RWPE1 (cell line): ENCODE results near the gene KIF6.

Source experiments
- CTCF ChIA-PET: fragments of 350-600 bp; sonication (Branson Sonifier 250); formaldehyde crosslinking; extraction: SDS; loops from one replicate; lab custom pipeline; 2021; lab: Yijun Ruan, JAX
- POLR2A ChIA-PET: fragments of 400-600 bp; formaldehyde crosslinking; extraction: SDS; loops from one replicate; lab custom pipeline; 2020; ENCODE audit warnings: antibody characterized with exemption; ENCODE audit not compliant: low non-redundant PET; lab: Yijun Ruan, JAX
- DNase-seq: peaks from one replicate; pipeline ENCODE4 v3.0.0; 2012; ENCODE audit warnings: low spot score
- H3K27ac ChIP-seq: fragments of 450-650 bp; 2 replicates; pipeline ENCODE4 v1.5.1; 2017
- TF ChIP-seq, protein P1 (sequence below): fragments of 450-650 bp; conservative IDR thresholded peaks from 2 replicates; pipeline ENCODE4 v1.5.1; 2017; ENCODE audit warnings: low read depth, mild to moderate bottlenecking

KIF6 gene

GRCh38 chr6:39419607-39420006 lies 305.6 kb downstream of the KIF6 start:
- ChIA-PET CTCF (interaction anchor here (1.0 kb wide), 1 partner anchor 42 kb away, joined by 3 read pairs; no protein-coding TSS in a partner anchor), POLR2A (no interaction called here)
- TF ChIP-seq, protein P1, sequence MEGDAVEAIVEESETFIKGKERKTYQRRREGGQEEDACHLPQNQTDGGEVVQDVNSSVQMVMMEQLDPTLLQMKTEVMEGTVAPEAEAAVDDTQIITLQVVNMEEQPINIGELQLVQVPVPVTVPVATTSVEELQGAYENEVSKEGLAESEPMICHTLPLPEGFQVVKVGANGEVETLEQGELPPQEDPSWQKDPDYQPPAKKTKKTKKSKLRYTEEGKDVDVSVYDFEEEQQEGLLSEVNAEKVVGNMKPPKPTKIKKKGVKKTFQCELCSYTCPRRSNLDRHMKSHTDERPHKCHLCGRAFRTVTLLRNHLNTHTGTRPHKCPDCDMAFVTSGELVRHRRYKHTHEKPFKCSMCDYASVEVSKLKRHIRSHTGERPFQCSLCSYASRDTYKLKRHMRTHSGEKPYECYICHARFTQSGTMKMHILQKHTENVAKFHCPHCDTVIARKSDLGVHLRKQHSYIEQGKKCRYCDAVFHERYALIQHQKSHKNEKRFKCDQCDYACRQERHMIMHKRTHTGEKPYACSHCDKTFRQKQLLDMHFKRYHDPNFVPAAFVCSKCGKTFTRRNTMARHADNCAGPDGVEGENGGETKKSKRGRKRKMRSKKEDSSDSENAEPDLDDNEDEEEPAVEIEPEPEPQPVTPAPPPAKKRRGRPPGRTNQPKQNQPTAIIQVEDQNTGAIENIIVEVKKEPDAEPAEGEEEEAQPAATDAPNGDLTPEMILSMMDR: no peak
- DNase-seq: no peak
- no peak overlapping the region for H3K27ac ChIP-seq

DNA sequence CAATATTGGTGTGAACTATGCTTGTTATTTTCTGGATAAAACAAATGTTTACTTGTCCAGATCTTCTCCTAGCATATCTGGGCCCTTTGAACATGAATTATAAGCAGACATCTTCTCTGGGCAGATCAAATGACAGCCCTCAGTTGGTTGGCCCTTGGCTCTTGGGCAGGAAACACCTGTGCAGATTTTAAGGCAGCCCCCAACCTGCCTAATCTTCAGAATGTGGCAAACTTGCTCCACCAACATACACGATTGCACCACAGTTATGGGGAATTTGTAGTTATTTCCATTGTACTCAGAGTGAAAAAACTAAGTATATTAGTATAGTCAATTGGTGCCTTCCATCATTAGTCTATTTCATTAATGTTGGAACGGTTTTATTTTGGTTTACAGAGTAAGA lies 307.8 kb downstream of the KIF6 start:
- H3K27ac ChIP-seq: peak overlapping the region; percentile 78; the same call in 1 of the 2 replicates
- no peak for DNase-seq
- POLR2A ChIA-PET: no interaction called here
- TF ChIP-seq, protein P1: no peak
- CTCF ChIA-PET: no interaction called here

DNA sequence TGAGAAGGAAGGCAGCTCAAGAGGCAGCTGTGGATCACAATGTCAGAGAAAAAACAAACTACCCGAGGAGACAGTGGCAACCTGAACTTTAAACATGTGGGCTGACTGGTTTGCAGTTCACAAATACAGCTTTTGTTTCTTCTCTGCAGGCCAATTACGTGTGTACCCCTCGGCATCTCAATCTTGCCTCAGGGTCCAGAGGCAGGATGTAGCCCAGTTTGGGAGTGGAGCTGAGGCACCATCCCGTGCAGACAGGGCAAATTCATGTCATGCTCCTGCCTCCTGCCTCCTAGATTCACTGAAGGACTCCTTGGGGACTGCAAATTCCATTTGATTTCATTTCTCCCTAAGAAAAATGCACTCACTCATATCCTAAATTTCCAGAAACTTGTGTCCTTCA lies 308.5 kb downstream of the KIF6 start:
- DNase-seq: peak; percentile 87
- TF ChIP-seq, protein P1: no peak
- CTCF ChIA-PET: no interaction called here
- H3K27ac ChIP-seq: peak overlapping the region; percentile 78
- POLR2A ChIA-PET: no interaction called here

DNA sequence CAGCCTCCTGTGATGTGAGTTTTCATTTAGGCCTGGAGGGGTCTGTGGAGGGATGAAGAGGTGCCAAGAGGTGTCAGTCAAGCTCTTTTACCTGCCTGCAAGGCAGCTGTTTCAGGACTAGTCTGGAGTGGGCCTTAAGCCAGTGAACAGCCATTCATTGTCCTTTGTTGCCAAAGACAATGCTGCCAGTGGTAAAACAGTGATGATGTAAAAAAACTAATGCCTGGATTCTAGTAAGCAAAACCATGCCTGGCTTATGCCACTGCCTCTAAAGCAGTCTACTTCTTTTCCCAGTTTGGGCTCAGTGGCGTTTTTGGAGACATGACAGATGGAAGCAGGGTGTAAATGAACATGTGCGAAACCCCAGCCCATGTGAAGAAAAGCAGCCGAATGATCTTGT lies 309.2 kb downstream of the KIF6 start:
- ChIA-PET POLR2A (no interaction called here), CTCF (interaction anchor here (0.6 to 0.7 kb wide), 2 partner anchors 14 to 17 kb away, joined by 3 to 6 read pairs; no protein-coding TSS in a partner anchor)
- H3K27ac ChIP-seq: no peak overlapping the region
- no peak for DNase-seq
- TF ChIP-seq, protein P1: no peak

GRCh38 chr6:39415482-39415881 lies 309.7 kb downstream of the KIF6 start:
- no peak overlapping the region for H3K27ac ChIP-seq
- TF ChIP-seq, protein P1: no peak
- POLR2A ChIA-PET: no interaction called here
- DNase-seq: no peak
- CTCF ChIA-PET: interaction anchor here (0.6 to 0.7 kb wide), 2 partner anchors 14 to 16 kb away, joined by 3 to 6 read pairs; no protein-coding TSS in a partner anchor

DNA sequence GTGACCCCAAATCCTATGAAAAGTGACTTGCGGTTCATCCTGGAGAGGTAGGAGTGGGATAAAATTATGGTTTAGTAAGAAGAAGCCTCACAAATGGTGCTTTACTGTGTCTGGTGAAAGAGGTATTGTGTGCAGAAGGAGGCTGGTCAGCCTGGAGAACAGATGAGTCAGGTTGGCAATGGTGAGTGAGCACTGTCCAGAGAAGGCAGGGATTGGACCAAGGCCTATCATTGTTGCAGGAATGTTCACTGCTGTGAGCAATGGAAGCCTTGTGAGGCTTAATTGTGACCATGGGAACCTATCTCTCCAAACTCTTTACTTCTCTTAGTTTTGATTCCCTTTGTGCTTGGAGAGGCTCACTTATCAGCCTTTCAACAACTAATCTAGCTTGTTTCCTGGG lies 313.7 kb downstream of the KIF6 start:
- ChIA-PET POLR2A (no interaction called here), CTCF (no interaction called here)
- DNase-seq: no peak
- TF ChIP-seq, protein P1: no peak
- H3K27ac ChIP-seq: no peak overlapping the region
